ENCODE data around the gene CABP1.

The CABP1 gene

DNA sequence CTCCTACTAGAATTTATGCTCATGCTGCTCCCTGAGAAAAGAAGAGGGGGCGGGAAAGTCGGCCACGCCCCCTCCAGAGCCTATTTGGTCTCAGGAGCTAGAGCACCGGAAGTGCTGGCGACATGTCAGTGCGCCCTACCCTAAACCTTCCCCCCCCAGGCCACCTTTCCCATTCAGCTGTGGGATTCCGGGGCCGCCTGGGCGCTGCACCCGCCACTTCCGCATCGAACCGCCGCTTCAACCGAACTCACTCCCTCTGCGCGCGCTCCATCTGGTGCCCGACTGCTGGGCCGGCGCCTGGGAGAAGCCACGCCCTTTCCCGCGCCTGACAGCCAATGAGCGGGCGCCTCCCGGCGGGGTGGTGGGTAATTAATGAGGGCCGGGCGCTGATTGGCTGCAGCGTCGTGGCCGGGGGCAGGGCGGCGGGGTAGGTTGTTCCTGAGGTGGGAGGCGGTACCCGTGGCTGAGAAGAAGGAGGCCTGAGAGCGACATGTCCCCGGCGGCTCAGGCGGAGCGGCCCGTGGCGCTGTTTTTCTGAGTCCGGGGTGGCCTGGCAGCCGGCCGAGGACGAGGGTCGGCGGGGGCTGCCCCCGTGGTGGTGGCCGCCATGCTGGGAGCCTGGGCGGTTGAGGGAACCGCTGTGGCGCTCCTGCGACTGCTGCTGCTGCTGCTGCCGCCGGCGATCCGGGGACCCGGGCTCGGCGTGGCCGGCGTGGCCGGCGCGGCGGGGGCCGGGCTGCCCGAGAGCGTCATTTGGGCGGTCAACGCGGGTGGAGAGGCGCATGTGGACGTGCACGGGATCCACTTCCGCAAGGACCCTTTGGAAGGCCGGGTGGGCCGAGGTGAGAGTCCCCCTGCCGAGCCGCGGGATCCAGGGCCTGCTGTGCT, 46.5 kb downstream of the CABP1 start, which contains the start of gene MLEC:
Gene MLEC (plus strand): TSS at position 460 of the 888 bp plus-strand sequence. CDS start 148 bp downstream, at position 608.
- TF ChIP-seq, protein P1, sequence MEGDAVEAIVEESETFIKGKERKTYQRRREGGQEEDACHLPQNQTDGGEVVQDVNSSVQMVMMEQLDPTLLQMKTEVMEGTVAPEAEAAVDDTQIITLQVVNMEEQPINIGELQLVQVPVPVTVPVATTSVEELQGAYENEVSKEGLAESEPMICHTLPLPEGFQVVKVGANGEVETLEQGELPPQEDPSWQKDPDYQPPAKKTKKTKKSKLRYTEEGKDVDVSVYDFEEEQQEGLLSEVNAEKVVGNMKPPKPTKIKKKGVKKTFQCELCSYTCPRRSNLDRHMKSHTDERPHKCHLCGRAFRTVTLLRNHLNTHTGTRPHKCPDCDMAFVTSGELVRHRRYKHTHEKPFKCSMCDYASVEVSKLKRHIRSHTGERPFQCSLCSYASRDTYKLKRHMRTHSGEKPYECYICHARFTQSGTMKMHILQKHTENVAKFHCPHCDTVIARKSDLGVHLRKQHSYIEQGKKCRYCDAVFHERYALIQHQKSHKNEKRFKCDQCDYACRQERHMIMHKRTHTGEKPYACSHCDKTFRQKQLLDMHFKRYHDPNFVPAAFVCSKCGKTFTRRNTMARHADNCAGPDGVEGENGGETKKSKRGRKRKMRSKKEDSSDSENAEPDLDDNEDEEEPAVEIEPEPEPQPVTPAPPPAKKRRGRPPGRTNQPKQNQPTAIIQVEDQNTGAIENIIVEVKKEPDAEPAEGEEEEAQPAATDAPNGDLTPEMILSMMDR (IDR thresholded peaks at IDR 0.05; ENCODE audit: borderline replicate concordance, control extremely low read depth, extremely low read depth, insufficient read depth, missing control alignments), result peak; percentile 41
- in situ Hi-C loops (cut with MboI; ENCODE audit: low sequenced_read_pairs, unreplicated experiment), result no loop called here
- DNase-seq (ENCODE audit: low spot score), result peak; percentile 99

DNA sequence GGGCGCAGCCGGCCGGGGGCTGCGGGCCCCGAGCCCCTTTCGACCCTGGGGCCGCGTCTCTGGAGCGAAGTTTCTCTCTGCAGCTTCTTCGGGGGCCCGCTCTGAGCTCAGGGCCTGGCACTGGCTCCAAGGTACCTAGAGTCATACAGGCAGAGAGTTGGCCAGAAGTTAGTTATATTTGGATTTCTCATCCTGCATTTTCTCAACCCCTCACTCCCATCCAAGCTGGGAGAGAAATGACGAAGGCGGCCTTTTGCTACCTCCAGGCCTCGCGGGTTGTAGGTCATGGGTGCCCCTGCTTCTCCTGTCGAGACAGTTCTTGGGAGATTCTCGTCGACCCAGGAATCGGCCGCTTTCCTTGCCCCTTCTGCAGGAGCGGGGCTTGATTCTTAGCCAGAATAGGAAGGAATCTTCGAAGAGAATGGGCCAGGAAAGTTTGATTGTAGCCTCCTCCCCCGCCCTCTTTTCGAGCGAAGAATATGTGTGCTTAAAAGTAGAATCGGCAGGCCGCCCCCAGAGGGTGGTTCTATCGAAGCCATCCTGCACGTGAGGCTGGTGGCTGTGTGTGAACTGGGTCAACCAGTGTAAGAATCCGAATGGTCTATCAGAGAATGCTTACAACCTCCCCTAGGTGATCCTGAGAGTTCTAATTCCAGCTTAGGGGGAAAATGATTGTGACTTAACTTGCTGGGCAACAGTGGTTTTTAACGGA, 47.3 kb downstream of the CABP1 start:
- TF ChIP-seq, protein P1 (IDR thresholded peaks at IDR 0.05; ENCODE audit: borderline replicate concordance, control extremely low read depth, extremely low read depth, insufficient read depth, missing control alignments), result no peak
- in situ Hi-C loops (cut with MboI; ENCODE audit: low sequenced_read_pairs, unreplicated experiment), result no loop called here

DNA sequence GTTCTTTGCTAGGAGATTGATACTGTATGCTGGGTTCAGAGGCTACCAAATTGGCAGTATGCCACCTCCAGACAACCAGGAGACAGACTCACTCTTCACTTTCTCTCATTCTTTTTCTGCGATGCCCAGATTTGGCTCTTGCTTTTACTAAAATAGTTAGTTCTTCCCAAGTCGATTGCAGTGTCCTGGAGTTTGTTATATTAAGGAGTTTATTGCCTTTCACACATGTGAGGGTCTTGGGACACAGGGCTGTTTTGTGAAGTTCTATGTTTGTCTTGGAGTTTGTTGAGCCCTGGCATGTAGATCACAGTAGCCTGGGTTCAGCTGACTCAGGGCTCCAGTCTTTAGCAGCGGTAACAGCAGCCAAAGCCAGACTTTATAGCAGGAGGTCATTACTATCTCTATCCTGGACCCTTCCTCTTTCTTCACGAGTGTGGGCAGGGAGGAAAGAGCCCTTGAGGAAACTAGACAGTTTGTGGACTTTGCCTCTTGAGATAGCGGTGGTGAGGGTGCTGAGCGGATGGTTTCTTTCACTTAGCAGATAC, 48.2 kb downstream of the CABP1 start:
- in situ Hi-C loops (cut with MboI; ENCODE audit: low sequenced_read_pairs, unreplicated experiment), result no loop called here

More for the DNA sequence above, 47.3 kb downstream of the CABP1 start:
- DNase-seq (ENCODE audit: low spot score), result no peak

DNA sequence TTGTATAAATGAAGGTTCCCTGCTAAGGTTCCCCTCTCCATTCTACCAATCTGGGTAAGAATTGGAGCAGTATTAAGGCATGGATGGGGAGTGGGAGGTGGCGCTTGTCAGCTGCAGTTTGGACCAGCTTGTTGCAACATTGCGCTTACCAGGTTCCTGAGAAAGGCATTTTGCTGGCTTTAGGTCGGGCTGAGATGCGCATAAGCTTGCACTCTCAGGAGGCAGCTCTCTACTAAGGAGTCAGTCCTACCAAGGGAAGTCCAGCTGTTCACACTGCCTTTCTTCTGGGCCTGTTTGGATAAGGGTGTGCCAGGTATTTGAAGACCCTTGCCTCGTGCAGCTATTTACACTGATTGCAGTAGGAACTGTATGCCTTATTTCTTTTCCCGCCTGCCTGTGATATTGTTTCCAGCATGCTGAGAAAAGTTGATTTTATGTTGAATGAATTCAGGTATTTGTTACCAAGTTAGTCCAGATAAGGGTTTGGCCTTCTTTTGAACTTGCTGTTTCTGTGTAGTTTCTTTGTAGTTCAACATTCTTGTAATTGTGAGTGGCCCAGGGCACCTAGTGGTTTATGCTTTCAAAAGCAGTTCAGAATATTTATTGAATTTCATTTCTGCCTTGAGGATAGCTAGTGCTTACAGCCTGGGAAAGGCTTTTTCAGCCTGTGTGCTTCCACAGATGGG, 49.1 kb downstream of the CABP1 start:
- TF ChIP-seq, protein P1 (IDR thresholded peaks at IDR 0.05; ENCODE audit: borderline replicate concordance, control extremely low read depth, extremely low read depth, insufficient read depth, missing control alignments), result no peak
- no peak for DNase-seq (ENCODE audit: low spot score)
- in situ Hi-C loops (cut with MboI; ENCODE audit: low sequenced_read_pairs, unreplicated experiment), result no loop called here

More for the DNA sequence above, 48.2 kb downstream of the CABP1 start:
- DNase-seq (ENCODE audit: low spot score), result no peak
- TF ChIP-seq, protein P1 (IDR thresholded peaks at IDR 0.05; ENCODE audit: borderline replicate concordance, control extremely low read depth, extremely low read depth, insufficient read depth, missing control alignments), result no peak

DNA sequence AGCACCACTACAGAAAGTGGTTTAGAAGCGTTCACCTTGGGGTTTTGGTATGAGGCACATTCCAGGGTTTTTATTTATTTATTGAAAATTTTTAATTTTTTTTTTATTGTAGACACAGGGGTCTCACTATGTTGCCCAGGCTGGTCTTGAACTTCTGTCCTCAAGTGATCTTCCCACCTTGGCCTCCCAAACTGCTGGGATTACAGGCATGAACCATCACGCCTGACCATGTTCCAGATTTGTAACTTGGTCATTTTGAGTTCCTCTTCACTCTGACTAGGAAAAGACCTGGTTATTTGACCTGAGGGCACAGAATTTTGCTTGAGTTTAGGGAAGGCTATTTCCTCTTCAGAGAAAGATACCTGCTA, 49.6 kb downstream of the CABP1 start:
- in situ Hi-C loops (cut with MboI; ENCODE audit: low sequenced_read_pairs, unreplicated experiment), result no loop called here
- TF ChIP-seq, protein P1 (IDR thresholded peaks at IDR 0.05; ENCODE audit: borderline replicate concordance, control extremely low read depth, extremely low read depth, insufficient read depth, missing control alignments), result no peak
- no peak for DNase-seq (ENCODE audit: low spot score)

DNA sequence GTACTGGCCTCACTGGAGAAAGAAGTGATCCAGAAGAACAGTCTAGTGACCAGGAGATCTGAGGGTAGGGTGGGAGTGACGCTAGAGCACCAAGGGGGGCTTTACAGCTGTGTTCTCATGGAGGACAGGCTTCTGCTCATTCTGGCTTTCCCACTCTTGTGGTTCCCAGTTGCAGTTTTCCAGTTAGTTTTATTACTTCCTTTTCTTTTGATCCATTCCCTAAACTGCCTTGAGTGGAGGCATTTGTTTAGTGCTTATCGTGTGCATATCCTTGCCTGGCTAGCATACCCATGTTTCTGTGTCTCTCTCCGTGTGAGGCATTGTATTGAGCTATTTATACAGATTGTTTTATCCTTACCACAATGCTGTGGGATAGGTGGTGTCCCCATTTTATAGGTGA, 50.6 kb downstream of the CABP1 start:
- in situ Hi-C loops (cut with MboI; ENCODE audit: low sequenced_read_pairs, unreplicated experiment), result no loop called here
- TF ChIP-seq, protein P1 (IDR thresholded peaks at IDR 0.05; ENCODE audit: borderline replicate concordance, control extremely low read depth, extremely low read depth, insufficient read depth, missing control alignments), result no peak
- no peak for DNase-seq (ENCODE audit: low spot score)
